GM10266 (cell line): Measurements from ENCODE around the gene INPP1.

ENCODE experiments used
- DNase-seq: peaks from one replicate; pipeline ENCODE4 v3.0.0; 2012; ENCODE audit errors: extremely low spot score
- CTCF ChIP-seq: IDR thresholded peaks from 2 replicates; pipeline ENCODE4 v1.5.1; 2012; ENCODE audit warnings: mild to moderate bottlenecking, low read depth; ENCODE audit not compliant: control insufficient read depth, insufficient read depth; ENCODE audit errors: missing control alignments

The INPP1 gene

GRCh38 chr2:190320696-190321095 is 22.7 kb upstream of the INPP1 start:
- no peak for TF ChIP-seq CTCF
- DNase-seq, result peak; percentile 21

- no peak for DNase-seq
- TF ChIP-seq CTCF, result no peak
Measured at GRCh38 chr2:190323406-190323805, 20.0 kb upstream of the INPP1 start.

GRCh38 chr2:190325588-190325987 is 17.8 kb upstream of the INPP1 start:
- no peak for TF ChIP-seq CTCF

GRCh38 chr2:190327867-190328572 is 15.4 kb upstream of the INPP1 start:
- no peak for DNase-seq
- no peak for TF ChIP-seq CTCF

More at GRCh38 chr2:190325588-190325987, 17.8 kb upstream of the INPP1 start:
- DNase-seq, result no peak

DNA sequence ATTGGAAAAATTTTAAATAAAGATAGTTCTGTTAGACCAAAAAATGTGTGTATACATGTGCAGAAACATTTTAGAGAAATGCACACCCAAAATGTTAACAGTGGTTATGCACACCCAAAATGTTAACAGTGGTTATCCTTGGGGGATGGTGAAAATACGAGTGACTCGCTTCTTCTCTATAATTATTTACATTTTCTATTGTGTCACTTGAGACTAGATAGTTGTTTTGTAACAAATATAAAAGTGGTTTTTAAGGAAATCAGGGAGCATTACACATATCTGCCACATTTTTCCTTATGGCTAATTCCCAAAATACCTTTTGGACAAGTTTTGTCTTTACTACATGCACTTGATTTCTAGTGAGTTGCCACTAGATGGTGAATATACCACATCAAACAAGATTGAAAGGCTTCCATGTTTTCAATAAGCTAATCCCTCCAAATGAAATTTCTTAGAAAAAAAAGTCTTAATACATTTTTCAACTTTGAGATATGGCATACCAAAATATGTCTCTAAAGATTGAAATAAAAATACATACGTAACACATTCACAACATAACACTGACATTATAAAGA is 14.7 kb upstream of the INPP1 start:
- TF ChIP-seq CTCF, result no peak
- no peak for DNase-seq

- DNase-seq, result no peak
- TF ChIP-seq CTCF, result no peak
Measured at GRCh38 chr2:190333395-190333794, 10.0 kb upstream of the INPP1 start.

DNA sequence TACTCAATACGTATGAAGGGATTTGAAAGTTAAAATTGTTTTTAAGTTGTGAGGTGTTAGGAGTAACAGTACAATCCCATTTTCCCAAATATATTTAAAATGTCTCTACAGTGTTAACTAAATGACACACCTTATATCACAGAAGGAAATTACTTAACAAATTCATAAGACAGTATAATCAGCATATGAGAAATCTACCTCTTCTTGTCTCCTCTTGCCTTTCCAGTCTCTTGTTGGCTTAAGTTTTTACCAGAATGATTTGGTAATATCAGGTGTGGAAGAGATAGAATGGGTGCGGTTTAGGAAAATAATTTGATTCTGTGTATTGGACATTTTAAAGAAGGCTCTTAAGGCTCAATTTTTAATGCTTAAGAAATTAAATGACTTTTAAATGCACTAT is 9.5 kb upstream of the INPP1 start:
- TF ChIP-seq CTCF, result no peak
- no peak for DNase-seq
